ENCODE data around the gene DCBLD1.
A peak's percentile ranks its signal among the peaks of the same experiment; 100 is the strongest.

Gene DCBLD1

GRCh38 chr6:117496383-117496990 is 14.0 kb downstream of the DCBLD1 start:
- DNase-seq, result peak; percentile 72
- in situ Hi-C loops (cut with HindIII; ENCODE audit: low pct_ligation_motif_present, low sequenced_read_pairs), result no loop called here
- Histone ChIP-seq H3K4me3 (ENCODE audit: low read depth, low read length) (no peak overlapping the region), H3K27me3 (replicated peaks) (no peaks in the 10 kb centered on the region), H3K36me3 (replicated peaks) (no peaks in the 10 kb centered on the region), H3K27ac (peak overlapping the region; percentile 91)
- no peak for TF ChIP-seq CTCF (IDR thresholded peaks at IDR 0.05; ENCODE audit: low read depth, low read length, missing control alignments)

- H3K4me3 ChIP-seq (ENCODE audit: low read depth, low read length), result no peak overlapping the region
- TF ChIP-seq CTCF (IDR thresholded peaks at IDR 0.05; ENCODE audit: low read depth, low read length, missing control alignments), result no peak
- peak overlapping the region; percentile 91 for H3K27ac ChIP-seq
- no peaks in the 10 kb centered on the region for H3K36me3 ChIP-seq (replicated peaks)
- in situ Hi-C loops (cut with HindIII; ENCODE audit: low pct_ligation_motif_present, low sequenced_read_pairs), result no loop called here
- H3K27me3 ChIP-seq (replicated peaks), result no peaks in the 10 kb centered on the region
- no peak for DNase-seq
Measured at GRCh38 chr6:117497237-117497636, 14.8 kb downstream of the DCBLD1 start.

GRCh38 chr6:117498159-117498558 is 15.7 kb downstream of the DCBLD1 start:
- Histone ChIP-seq H3K36me3 (replicated peaks) (no peaks in the 10 kb centered on the region), H3K27me3 (replicated peaks) (no peaks in the 10 kb centered on the region), H3K4me3 (ENCODE audit: low read depth, low read length) (no peak overlapping the region), H3K27ac (peak overlapping the region; percentile 91)
- peak; percentile 65 for DNase-seq
- TF ChIP-seq CTCF (IDR thresholded peaks at IDR 0.05; ENCODE audit: low read depth, low read length, missing control alignments), result no peak
- in situ Hi-C loops (cut with HindIII; ENCODE audit: low pct_ligation_motif_present, low sequenced_read_pairs), result no loop called here

- DNase-seq, result no peak
- in situ Hi-C loops (cut with HindIII; ENCODE audit: low pct_ligation_motif_present, low sequenced_read_pairs), result no loop called here
- Histone ChIP-seq H3K27ac (no peak overlapping the region), H3K36me3 (replicated peaks) (peaks cover 12% of the 10 kb centered on the region), H3K27me3 (replicated peaks) (no peaks in the 10 kb centered on the region), H3K4me3 (ENCODE audit: low read depth, low read length) (no peak overlapping the region)
- TF ChIP-seq CTCF (IDR thresholded peaks at IDR 0.05; ENCODE audit: low read depth, low read length, missing control alignments), result no peak
Measured at GRCh38 chr6:117501722-117502121, 19.2 kb downstream of the DCBLD1 start.

GRCh38 chr6:117502580-117502979 is 20.1 kb downstream of the DCBLD1 start:
- Histone ChIP-seq H3K36me3 (replicated peaks) (peaks cover 12% of the 10 kb centered on the region), H3K4me3 (ENCODE audit: low read depth, low read length) (no peak overlapping the region), H3K27ac (no peak overlapping the region), H3K27me3 (replicated peaks) (no peaks in the 10 kb centered on the region)
- DNase-seq, result no peak
- no peak for TF ChIP-seq CTCF (IDR thresholded peaks at IDR 0.05; ENCODE audit: low read depth, low read length, missing control alignments)
- in situ Hi-C loops (cut with HindIII; ENCODE audit: low pct_ligation_motif_present, low sequenced_read_pairs), result no loop called here

GRCh38 chr6:117503211-117503610 is 20.7 kb downstream of the DCBLD1 start:
- in situ Hi-C loops (cut with HindIII; ENCODE audit: low pct_ligation_motif_present, low sequenced_read_pairs), result no loop called here

More at GRCh38 chr6:117503211-117503610, 20.7 kb downstream of the DCBLD1 start:
- H3K4me3 ChIP-seq (ENCODE audit: low read depth, low read length), result no peak overlapping the region
- no peak overlapping the region for H3K27ac ChIP-seq
- DNase-seq, result no peak
- H3K27me3 ChIP-seq (replicated peaks), result no peaks in the 10 kb centered on the region
- peaks cover 12% of the 10 kb centered on the region for H3K36me3 ChIP-seq (replicated peaks)
- no peak for TF ChIP-seq CTCF (IDR thresholded peaks at IDR 0.05; ENCODE audit: low read depth, low read length, missing control alignments)
